Measurements from ENCODE around the gene C19orf85.

Gene C19orf85

DNA sequence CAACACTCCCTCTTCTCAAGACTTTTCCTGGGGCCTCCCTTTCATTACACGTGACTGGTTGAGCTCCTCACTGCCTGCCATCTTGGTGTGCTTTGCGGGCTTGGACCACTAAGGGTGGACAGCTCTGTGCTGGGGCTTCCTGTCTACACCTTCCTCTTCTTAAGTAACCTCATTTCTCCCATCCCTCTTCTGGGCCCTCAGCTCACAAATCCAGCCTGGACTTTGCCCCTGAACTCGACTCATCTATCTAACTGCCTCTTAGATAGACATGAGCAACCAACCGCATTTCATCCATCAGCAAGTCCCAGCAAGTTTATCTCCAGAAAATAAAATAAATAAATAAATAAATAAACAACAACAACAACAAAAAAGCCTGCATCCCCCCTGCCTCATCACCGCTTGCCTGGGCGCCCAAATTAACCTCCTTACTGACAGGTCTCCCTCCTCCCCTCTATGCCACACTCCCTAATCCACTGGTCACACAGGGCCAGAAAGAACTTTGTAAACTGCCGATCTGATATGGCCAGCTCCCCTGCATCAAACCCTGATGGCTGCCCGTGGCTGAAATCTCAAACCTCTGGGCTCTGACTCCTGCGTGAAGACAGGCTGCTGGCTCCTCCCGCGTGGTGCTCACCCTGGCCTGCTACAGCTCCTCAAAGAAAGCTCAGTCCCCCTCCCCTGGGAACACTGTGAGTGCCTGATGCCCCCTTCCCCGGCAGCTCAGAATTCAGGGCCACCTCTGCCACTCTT, 10.9 kb downstream of the C19orf85 start:
- ATAC-seq (ENCODE audit: low read depth) (no peak; the same call in 2 of the 3 replicates), DNase-seq (ENCODE audit: low spot score) (no peak)
- no peak overlapping the region for H3K4me3 ChIP-seq (ENCODE audit: severe bottlenecking)
- no peak overlapping the region for H3K27ac ChIP-seq (ENCODE audit: poor library complexity, severe bottlenecking)
- H3K4me1 ChIP-seq (ENCODE audit: insufficient read depth, poor library complexity, severe bottlenecking) = no peaks in the 10 kb centered on the region
- no peaks in the 10 kb centered on the region for H3K9me3 ChIP-seq (ENCODE audit: severe bottlenecking)
- TF ChIP-seq, protein P1, sequence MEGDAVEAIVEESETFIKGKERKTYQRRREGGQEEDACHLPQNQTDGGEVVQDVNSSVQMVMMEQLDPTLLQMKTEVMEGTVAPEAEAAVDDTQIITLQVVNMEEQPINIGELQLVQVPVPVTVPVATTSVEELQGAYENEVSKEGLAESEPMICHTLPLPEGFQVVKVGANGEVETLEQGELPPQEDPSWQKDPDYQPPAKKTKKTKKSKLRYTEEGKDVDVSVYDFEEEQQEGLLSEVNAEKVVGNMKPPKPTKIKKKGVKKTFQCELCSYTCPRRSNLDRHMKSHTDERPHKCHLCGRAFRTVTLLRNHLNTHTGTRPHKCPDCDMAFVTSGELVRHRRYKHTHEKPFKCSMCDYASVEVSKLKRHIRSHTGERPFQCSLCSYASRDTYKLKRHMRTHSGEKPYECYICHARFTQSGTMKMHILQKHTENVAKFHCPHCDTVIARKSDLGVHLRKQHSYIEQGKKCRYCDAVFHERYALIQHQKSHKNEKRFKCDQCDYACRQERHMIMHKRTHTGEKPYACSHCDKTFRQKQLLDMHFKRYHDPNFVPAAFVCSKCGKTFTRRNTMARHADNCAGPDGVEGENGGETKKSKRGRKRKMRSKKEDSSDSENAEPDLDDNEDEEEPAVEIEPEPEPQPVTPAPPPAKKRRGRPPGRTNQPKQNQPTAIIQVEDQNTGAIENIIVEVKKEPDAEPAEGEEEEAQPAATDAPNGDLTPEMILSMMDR (IDR thresholded peaks at IDR 0.05; ENCODE audit: poor library complexity, severe bottlenecking) = no peak
- H3K27me3 ChIP-seq (ENCODE audit: insufficient read depth, poor library complexity, severe bottlenecking) = peaks cover 18% of the 10 kb centered on the region
- no peaks in the 10 kb centered on the region for H3K36me3 ChIP-seq (ENCODE audit: low read depth)

DNA sequence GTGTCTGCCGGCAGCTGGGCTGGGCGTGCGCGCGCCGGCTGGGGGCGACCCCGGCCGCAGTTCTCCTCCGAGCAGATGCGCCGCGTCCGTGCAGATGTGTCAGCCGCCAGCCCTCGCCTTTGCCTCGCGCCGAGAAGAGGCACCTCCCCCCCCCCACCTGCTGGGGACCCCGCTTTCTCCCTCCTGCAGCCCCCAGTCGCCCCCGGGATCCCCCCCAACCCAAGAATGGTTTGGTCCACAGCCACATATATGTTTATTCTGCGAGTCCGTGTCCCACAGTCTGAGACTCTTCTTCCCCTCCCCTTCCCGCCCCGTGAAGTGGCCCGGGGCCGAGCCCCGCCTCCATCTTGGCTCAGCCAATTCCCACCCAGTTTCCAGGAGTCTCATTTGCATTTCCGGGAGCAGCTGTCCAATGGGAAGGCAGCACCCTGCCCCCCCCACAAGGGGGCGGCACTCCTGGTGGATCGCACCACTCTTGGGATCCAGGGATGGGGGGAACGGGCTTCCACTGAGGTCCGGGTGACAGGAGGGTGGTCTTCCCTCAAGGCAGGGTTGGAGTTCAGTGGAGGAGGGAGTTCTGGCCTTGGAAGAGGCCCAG, 11.7 kb downstream of the C19orf85 start:
- TF ChIP-seq, protein P1 (IDR thresholded peaks at IDR 0.05; ENCODE audit: poor library complexity, severe bottlenecking) = no peak
- Histone ChIP-seq H3K27ac (ENCODE audit: poor library complexity, severe bottlenecking) (no peak overlapping the region), H3K36me3 (ENCODE audit: low read depth) (no peaks in the 10 kb centered on the region), H3K27me3 (ENCODE audit: insufficient read depth, poor library complexity, severe bottlenecking) (peaks cover 18% of the 10 kb centered on the region), H3K9me3 (ENCODE audit: severe bottlenecking) (no peaks in the 10 kb centered on the region), H3K4me1 (ENCODE audit: insufficient read depth, poor library complexity, severe bottlenecking) (no peaks in the 10 kb centered on the region), H3K4me3 (ENCODE audit: severe bottlenecking) (no peak overlapping the region)
- ATAC-seq (ENCODE audit: low read depth) = peak; percentile 48; the same call in 2 of the 3 replicates
- DNase-seq (ENCODE audit: low spot score) = peak; percentile 51

DNA sequence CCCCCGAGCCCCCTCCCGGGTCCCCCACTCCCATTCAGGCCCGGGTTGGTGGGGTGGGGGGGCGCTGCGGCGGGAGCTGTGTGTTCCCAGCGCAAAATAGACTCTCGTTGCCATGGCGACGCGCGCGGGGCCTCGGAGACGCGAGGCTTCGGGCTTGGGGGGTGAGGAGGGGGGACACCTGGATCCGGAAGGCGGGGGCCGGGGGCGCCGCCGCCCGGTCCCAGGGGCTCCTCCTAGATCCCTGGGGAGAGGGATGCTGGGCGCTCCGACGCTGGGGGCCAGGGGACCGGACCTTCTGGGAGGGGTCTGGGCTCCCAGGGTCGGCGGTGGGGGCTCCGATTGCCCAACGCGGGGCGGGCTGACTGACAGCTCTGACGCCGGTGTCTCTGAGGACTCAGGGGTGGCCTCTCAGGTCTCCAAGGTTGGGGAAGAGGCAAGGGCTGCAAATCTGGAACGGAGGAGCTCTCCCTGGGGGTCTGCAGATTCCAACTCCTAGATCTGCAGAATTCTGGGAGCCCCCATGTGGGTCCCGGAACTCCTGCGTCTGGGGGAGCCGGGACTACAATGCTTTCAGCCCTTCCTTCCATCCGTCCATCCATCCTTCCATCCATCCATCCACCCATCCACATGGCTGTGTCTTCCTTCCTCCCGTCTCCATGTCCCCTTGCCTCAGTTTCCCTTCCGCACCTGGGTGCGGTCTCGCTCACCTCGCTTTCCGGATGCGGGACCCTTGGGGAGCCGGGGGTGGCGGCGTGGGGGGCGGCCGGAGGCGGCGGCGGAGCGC, 12.4 kb downstream of the C19orf85 start:
- TF ChIP-seq, protein P1 (IDR thresholded peaks at IDR 0.05; ENCODE audit: poor library complexity, severe bottlenecking) = no peak
- DNase-seq (ENCODE audit: low spot score) = peak; percentile 62
- Histone ChIP-seq H3K27ac (ENCODE audit: poor library complexity, severe bottlenecking) (no peak overlapping the region), H3K27me3 (ENCODE audit: insufficient read depth, poor library complexity, severe bottlenecking) (peaks cover 18% of the 10 kb centered on the region), H3K36me3 (ENCODE audit: low read depth) (no peaks in the 10 kb centered on the region), H3K9me3 (ENCODE audit: severe bottlenecking) (no peaks in the 10 kb centered on the region), H3K4me3 (ENCODE audit: severe bottlenecking) (no peak overlapping the region), H3K4me1 (ENCODE audit: insufficient read depth, poor library complexity, severe bottlenecking) (no peaks in the 10 kb centered on the region)
- ATAC-seq (ENCODE audit: low read depth) = no peak

DNA sequence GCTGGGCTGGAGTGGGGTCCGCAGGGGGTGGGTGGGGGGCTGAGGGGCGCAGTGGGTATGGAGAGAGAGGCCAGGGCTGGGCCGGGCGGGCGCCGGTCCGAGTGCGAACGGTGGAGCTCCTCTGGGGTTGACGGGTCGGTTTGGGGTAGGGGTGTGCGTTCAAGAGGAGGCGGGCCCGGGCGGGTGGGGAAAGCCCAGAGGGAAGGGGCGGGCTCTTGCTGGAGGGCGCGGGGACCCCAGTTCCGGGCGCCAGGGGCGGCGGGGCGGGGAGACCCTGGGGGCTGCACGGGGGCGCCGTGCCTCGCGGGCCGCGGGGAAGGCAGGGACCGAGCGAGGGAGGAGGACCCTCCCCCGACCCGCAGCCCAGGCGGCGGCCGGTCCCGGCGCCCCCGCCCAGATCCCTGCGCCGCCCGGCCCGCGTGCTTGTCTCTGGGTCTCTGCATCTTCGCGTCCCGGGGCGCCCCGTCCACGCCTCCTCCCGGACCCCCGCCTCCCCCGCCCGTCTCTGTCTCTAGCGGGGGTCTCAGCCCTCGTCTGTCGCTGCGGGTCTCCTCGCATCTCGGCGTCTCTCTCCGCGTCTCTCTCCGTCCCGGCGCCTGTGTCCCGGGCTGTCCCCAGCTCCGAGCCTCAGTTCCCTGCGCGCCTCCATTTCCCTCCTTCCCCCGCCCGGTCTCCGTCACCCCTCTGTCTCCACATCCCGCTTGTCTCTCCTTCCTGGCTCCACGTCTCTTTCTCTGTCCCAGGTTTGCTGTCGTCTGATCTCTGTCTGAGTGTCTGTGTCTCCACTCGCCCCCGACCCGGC, 13.2 kb downstream of the C19orf85 start:
- Histone ChIP-seq H3K4me1 (ENCODE audit: insufficient read depth, poor library complexity, severe bottlenecking) (peaks cover 3% of the 10 kb centered on the region), H3K9me3 (ENCODE audit: severe bottlenecking) (no peaks in the 10 kb centered on the region), H3K36me3 (ENCODE audit: low read depth) (no peaks in the 10 kb centered on the region), H3K27me3 (ENCODE audit: insufficient read depth, poor library complexity, severe bottlenecking) (peaks cover 18% of the 10 kb centered on the region), H3K27ac (ENCODE audit: poor library complexity, severe bottlenecking) (no peak overlapping the region), H3K4me3 (ENCODE audit: severe bottlenecking) (no peak overlapping the region)
- TF ChIP-seq, protein P1 (IDR thresholded peaks at IDR 0.05; ENCODE audit: poor library complexity, severe bottlenecking) = no peak
- ATAC-seq (ENCODE audit: low read depth) (no peak), DNase-seq (ENCODE audit: low spot score) (no peak)
